SJSA1 (cell line): ENCODE measurements around the gene MCAT. TPM values are rescaled to one million over a fixed set of nuclear protein-coding genes. Genes with fewer than 3 reads are reported as not detected.

Experiments used
- DNase-seq, 2 experiments: peaks; one replicate each; pipeline ENCODE4 v3.0.0-alpha.2; 2015 to 2020; ENCODE audit warnings: low spot score in 2 of 2, low read depth in 1 of 2
- H3K27ac ChIP-seq: fragments of 250-450 bp; sonication (Bioruptor Pico); 2 replicates; pipeline ENCODE4 v1.5.1; 2020; ENCODE audit warnings: mild to moderate bottlenecking, moderate library complexity
- H3K27me3 ChIP-seq: fragments of 250-450 bp; sonication (Bioruptor Pico); replicated peaks from 2 replicates; pipeline ENCODE4 v1.5.1; 2020; ENCODE audit warnings: mild to moderate bottlenecking, moderate library complexity
- H3K36me3 ChIP-seq: fragments of 250-450 bp; sonication (Bioruptor Pico); 2 replicates; pipeline ENCODE4 v1.5.1; 2020; ENCODE audit warnings: mild to moderate bottlenecking
- H3K4me1 ChIP-seq: fragments of 250-450 bp; sonication (Bioruptor Pico); replicated peaks from 2 replicates; pipeline ENCODE4 v1.6.1; 2021; ENCODE audit warnings: mild to moderate bottlenecking
- H3K4me3 ChIP-seq: fragments of 250-450 bp; sonication (Bioruptor Pico); 2 replicates; pipeline ENCODE4 v1.5.1; 2020; ENCODE audit warnings: mild to moderate bottlenecking
- H3K9me3 ChIP-seq: fragments of 250-450 bp; sonication (Bioruptor Pico); replicated peaks from 2 replicates; pipeline ENCODE4 v1.5.1; 2020; ENCODE audit warnings: mild to moderate bottlenecking
- total RNA-seq: library from RNA; depleted of rRNA; stranded (reverse); fragments of >200 nt; shearing (Covaris generic); gene quantifications from 2 replicates; pipeline ENCODE4 v1.2.3, GENCODE V29; 2014

The MCAT gene
- total RNA-seq, 1 experiment from 2014 or later: 13.5 TPM

DNA sequence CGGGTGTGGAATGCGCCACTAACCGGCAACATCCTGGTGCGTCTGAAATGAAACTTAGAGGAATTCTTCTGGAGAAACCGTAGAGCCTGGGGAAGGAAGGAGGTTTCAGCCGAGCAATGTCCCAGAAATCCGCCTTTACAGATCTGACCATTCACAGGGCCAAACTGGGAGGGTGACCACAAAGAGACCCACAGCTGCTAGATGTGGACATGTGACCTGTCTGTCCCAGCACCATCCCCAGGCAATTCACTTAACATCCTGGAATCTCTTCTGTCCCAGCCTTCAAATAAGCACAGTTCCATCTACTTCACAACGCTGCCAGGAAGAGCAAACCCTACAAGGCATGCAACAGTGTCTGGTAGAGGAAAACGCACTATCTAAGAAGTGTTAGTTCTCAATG lies 9.8 kb downstream of the MCAT start:
- H3K4me3 ChIP-seq: no peak overlapping the region
- no peak for DNase-seq
- H3K27ac ChIP-seq: no peak overlapping the region
- H3K36me3 ChIP-seq: peaks cover 52% of the 10 kb centered on the region
- H3K4me1 ChIP-seq: no peaks in the 10 kb centered on the region
- no peaks in the 10 kb centered on the region for H3K27me3 ChIP-seq
- H3K9me3 ChIP-seq: no peaks in the 10 kb centered on the region

GRCh38 chr22:43131773-43132501 lies 11.3 kb downstream of the MCAT start:
- Histone ChIP-seq H3K27ac (no peak overlapping the region), H3K27me3 (no peaks in the 10 kb centered on the region), H3K4me3 (no peak overlapping the region), H3K36me3 (peaks cover 41% of the 10 kb centered on the region), H3K9me3 (no peaks in the 10 kb centered on the region), H3K4me1 (peaks cover 12% of the 10 kb centered on the region)
- DNase-seq: no peak

DNA sequence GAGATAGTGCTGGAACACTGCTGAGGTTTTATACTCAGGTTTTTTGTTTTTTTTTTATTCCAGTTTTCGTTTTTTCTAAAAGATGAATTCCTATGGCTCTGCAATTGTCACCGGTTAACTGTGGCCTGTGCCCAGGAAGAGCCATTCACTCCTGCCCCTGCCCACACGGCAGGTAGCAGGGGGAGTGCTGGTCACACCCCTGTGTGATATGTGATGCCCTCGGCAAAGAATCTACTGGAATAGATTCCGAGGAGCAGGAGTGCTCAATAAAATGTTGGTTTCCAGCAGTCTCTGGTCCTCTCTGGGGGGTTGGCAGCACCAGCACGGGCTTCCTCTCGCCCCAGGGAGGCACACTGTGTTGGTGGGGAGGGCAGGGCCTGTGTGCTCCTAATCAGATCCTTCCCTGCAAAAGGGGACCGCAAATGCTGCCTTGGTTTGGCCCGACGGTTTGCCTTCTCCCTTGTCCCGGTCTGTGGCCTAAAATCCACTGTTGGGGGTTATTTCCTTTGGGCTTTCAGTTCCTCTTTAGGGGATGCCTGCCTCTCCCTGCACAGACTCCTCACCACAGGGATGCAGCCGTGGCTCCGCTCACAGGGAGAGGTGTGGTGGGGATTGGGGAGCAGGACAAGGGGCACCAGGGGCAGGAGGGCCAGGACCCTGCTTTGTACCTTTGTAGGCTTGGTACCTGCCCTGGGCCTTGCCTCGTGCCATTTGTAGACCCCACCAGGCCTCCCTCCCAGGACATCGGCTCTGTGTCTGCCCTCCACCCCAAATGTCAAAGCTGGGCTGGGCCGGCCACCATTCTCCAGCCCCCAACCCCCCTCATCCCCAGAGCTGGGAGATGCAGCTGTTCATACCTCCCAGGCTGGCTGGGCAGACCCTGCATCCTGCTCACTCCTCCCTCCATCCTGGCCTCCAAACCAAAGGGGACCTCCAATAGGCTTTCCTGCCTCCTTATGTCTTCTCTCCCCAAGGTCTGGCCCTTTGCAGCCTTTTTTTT lies 13.5 kb downstream of the MCAT start:
- no peaks in the 10 kb centered on the region for H3K9me3 ChIP-seq
- no peak overlapping the region for H3K4me3 ChIP-seq
- no peaks in the 10 kb centered on the region for H3K27me3 ChIP-seq
- peaks cover 22% of the 10 kb centered on the region for H3K36me3 ChIP-seq
- DNase-seq: no peak
- no peak overlapping the region for H3K27ac ChIP-seq
- H3K4me1 ChIP-seq: peaks cover 27% of the 10 kb centered on the region

DNA sequence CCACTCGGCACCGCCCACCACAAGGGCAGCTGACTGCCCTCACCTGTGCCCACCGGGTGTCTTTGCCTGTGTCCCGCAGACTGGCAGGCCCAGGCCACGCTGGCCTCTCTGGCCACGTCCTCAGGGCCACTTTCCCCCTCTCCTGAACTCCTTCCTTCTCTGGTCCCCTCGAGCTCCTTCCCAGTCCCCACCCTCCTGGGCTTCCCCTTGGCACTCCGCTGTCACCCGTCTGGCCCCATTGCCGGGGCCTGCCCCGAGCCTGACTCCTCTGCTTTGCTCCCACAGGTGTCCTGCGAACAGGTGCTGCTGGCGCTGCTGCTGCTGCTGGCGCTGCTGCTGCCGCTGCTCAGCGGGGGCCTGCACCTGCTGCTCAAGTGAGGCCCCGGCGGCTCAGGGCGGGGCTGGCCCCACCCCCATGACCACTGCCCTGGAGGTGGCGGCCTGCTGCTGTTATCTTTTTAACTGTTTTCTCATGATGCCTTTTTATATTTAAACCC lies 14.2 kb downstream of the MCAT start:
- H3K36me3 ChIP-seq: peaks cover 16% of the 10 kb centered on the region; the same call in 1 of the 2 replicates
- H3K4me3 ChIP-seq: no peak overlapping the region
- no peak overlapping the region for H3K27ac ChIP-seq
- no peaks in the 10 kb centered on the region for H3K27me3 ChIP-seq
- no peaks in the 10 kb centered on the region for H3K9me3 ChIP-seq
- H3K4me1 ChIP-seq: peaks cover 34% of the 10 kb centered on the region
- no peak for DNase-seq

DNA sequence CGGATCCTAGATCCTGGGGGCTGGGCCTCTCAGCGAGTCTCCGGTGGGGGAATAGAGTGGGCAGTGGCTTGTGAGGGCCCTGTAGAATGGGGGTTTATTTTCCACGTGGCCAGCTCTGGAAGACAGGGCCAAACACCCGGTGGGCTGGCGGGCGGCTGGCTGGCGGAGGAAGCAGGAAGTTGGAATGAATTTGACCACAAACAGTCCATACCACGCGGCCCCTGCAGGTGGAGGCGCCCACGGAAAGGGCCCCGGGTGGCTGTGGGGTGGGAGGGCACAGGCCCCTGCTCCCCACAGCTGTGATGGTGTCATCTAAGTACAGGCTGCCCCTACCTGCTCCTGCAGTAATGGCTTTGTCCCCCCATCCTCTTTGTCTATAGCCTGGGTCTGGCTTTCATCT lies 15.1 kb downstream of the MCAT start:
- peaks cover 34% of the 10 kb centered on the region for H3K4me1 ChIP-seq
- no peak for DNase-seq
- no peaks in the 10 kb centered on the region for H3K9me3 ChIP-seq
- no peaks in the 10 kb centered on the region for H3K27me3 ChIP-seq
- peaks cover 12% of the 10 kb centered on the region; the same call in 1 of the 2 replicates for H3K36me3 ChIP-seq
- no peak overlapping the region for H3K4me3 ChIP-seq
- no peak overlapping the region for H3K27ac ChIP-seq

GRCh38 chr22:43127166-43127908 lies 15.9 kb downstream of the MCAT start:
- H3K36me3 ChIP-seq: peaks cover 7% of the 10 kb centered on the region; the same call in 1 of the 2 replicates
- H3K4me1 ChIP-seq: peaks cover 34% of the 10 kb centered on the region
- no peaks in the 10 kb centered on the region for H3K27me3 ChIP-seq
- H3K9me3 ChIP-seq: no peaks in the 10 kb centered on the region
- no peak for DNase-seq
- H3K4me3 ChIP-seq: no peak overlapping the region
- H3K27ac ChIP-seq: peak overlapping the region; percentile 84

DNA sequence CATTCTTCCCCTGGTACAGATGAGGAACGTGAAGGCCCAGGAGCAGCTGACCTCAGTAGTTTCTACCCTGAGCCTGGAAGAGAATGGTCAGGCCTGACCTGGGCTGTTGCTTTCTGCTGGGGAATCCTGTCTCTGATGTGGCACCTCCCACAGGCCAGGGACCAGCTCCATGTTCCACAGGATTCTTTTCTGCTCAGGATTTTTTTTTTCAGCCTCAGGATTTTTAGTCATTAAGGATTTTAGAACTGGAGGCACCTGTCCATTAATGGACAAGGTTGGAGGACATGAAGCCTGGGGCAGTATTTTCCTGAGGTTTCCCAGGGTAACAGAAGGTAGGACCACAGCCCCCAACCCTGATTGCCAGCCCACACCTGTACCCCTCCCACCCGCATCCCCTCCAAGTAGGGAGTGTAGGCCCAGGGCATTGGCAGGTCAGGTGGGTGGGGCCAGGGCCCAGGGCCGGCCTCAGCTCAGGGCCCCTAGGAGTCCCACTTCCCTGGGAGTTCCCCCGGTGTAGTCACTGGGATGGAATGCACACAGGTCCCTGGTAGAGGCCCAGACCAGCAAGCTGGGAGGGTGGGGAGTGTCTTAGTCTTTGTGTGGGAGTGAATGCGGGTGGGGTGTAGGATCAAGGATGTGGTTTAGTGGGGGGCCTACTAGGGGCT lies 16.6 kb downstream of the MCAT start:
- no peak overlapping the region for H3K4me3 ChIP-seq
- H3K4me1 ChIP-seq: peaks cover 34% of the 10 kb centered on the region
- H3K9me3 ChIP-seq: no peaks in the 10 kb centered on the region
- H3K27ac ChIP-seq: peak overlapping the region; percentile 84
- H3K36me3 ChIP-seq: peaks cover 7% of the 10 kb centered on the region; the same call in 1 of the 2 replicates
- H3K27me3 ChIP-seq: no peaks in the 10 kb centered on the region
- peak; percentile 73 to 93 for DNase-seq

- no peaks in the 10 kb centered on the region for H3K9me3 ChIP-seq
- no peak overlapping the region for H3K4me3 ChIP-seq
- H3K36me3 ChIP-seq: no peaks in the 10 kb centered on the region
- no peak for DNase-seq
- H3K27me3 ChIP-seq: no peaks in the 10 kb centered on the region
- H3K27ac ChIP-seq: no peak overlapping the region
- H3K4me1 ChIP-seq: no peaks in the 10 kb centered on the region
Observed at GRCh38 chr22:43118953-43119458, 24.2 kb downstream of the MCAT start.

GRCh38 chr22:43118024-43118849 lies 25.0 kb downstream of the MCAT start:
- H3K4me1 ChIP-seq: no peaks in the 10 kb centered on the region
- no peaks in the 10 kb centered on the region for H3K36me3 ChIP-seq
- DNase-seq: no peak
- H3K4me3 ChIP-seq: no peak overlapping the region
- no peaks in the 10 kb centered on the region for H3K27me3 ChIP-seq
- no peak overlapping the region for H3K27ac ChIP-seq
- no peaks in the 10 kb centered on the region for H3K9me3 ChIP-seq

DNA sequence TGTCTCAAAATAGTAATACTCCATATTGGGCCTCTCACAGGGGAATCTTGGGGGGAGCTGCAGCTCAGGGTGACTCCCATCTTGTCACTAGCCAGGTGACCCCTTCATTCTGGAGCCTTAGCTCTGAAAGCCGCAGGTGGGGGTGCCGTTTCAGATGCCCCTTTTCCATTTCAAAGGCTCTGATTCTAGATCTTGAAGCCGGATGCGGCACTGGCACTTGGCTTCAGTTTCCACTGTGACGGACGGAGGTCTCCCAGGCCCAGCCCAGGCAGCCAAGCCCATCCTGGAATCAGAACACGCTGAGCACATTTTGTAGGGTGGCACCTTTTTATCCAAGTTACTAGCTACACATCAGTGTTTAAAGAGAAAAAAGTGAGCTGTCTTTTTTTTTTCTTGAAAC lies 26.3 kb downstream of the MCAT start:
- Histone ChIP-seq H3K27ac (no peak overlapping the region), H3K4me1 (no peaks in the 10 kb centered on the region), H3K9me3 (no peaks in the 10 kb centered on the region), H3K36me3 (no peaks in the 10 kb centered on the region), H3K4me3 (no peak overlapping the region), H3K27me3 (no peaks in the 10 kb centered on the region)
- no peak for DNase-seq

GRCh38 chr22:43114958-43115357 lies 28.2 kb downstream of the MCAT start:
- Histone ChIP-seq H3K27me3 (peaks cover 17% of the 10 kb centered on the region), H3K4me3 (no peak overlapping the region), H3K27ac (no peak overlapping the region), H3K36me3 (peaks cover 4% of the 10 kb centered on the region; the same call in 1 of the 2 replicates), H3K4me1 (peaks cover 14% of the 10 kb centered on the region), H3K9me3 (peaks cover 4% of the 10 kb centered on the region; the same call in 1 of the 2 replicates)
- DNase-seq: no peak
